ENCODE data around the gene OSBP2. TPM values are rescaled to one million over a fixed set of nuclear protein-coding genes. Genes with fewer than 3 reads are reported as not detected.

Gene OSBP2
- total and polyA plus RNA-seq, 2 experiments from 2014 or later: 2.1 to 2.9 TPM

DNA sequence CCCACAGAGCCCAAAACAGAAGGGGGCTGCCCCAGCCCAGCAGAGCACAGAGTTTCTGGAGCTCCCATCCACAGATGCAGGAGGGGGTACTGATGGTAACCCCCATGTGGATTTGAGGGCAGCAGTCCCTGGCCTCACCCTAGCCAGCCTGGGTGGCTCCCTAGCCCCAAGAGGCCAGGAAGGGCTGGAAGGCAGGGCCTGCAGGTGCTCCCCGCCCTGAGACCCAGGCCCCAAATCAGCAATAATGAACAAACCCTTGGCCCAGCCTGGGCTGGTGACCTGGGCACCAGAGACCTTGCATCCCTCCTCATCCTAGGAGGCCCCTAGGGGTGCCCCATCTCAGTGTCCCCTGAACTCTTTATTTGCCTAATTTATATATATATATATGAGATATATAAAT lies 212.3 kb downstream of the OSBP2 start:
- H3F3A ChIP-seq (replicated peaks; ENCODE audit: low read depth): no peaks in the 10 kb centered on the region
- no peaks in the 10 kb centered on the region for H3K4me1 Mint-ChIP-seq
- TF ChIP-seq ZNF114 (CRISPR knock-in tag; IDR thresholded peaks at IDR 0.05): no peak
- TF ChIP-seq, protein P1, sequence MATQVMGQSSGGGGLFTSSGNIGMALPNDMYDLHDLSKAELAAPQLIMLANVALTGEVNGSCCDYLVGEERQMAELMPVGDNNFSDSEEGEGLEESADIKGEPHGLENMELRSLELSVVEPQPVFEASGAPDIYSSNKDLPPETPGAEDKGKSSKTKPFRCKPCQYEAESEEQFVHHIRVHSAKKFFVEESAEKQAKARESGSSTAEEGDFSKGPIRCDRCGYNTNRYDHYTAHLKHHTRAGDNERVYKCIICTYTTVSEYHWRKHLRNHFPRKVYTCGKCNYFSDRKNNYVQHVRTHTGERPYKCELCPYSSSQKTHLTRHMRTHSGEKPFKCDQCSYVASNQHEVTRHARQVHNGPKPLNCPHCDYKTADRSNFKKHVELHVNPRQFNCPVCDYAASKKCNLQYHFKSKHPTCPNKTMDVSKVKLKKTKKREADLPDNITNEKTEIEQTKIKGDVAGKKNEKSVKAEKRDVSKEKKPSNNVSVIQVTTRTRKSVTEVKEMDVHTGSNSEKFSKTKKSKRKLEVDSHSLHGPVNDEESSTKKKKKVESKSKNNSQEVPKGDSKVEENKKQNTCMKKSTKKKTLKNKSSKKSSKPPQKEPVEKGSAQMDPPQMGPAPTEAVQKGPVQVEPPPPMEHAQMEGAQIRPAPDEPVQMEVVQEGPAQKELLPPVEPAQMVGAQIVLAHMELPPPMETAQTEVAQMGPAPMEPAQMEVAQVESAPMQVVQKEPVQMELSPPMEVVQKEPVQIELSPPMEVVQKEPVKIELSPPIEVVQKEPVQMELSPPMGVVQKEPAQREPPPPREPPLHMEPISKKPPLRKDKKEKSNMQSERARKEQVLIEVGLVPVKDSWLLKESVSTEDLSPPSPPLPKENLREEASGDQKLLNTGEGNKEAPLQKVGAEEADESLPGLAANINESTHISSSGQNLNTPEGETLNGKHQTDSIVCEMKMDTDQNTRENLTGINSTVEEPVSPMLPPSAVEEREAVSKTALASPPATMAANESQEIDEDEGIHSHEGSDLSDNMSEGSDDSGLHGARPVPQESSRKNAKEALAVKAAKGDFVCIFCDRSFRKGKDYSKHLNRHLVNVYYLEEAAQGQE (IDR thresholded peaks at IDR 0.05; ENCODE audit: unreplicated experiment): no peak

DNA sequence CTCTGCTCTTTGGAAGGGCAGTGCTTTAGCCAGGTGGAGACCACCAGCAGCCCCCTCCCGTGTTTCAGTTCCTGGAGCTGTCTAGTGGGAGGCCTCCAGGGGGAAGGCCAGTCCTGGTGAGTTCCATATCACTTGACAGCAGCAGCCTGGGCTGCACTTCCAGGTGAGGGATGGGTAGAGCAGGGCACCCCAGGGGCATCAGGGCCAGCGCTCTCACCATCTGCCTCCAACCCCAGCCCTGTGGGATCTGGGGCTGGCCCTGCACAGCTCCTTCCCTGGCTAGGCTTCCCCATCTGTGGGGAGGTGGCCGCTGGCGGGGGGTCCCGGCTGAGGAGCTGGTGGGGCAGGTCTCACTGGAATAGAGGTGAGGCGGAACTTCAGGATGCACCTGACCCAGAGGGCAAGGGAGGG lies 213.4 kb downstream of the OSBP2 start:
- no peak overlapping the region for H3K4me3 Mint-ChIP-seq
- H3K4me1 Mint-ChIP-seq: no peaks in the 10 kb centered on the region
- TF ChIP-seq ZNF114 (CRISPR knock-in tag; IDR thresholded peaks at IDR 0.05): no peak
- TF ChIP-seq, protein P1 (IDR thresholded peaks at IDR 0.05; ENCODE audit: unreplicated experiment): no peak
- TF ChIP-seq, protein P2, sequence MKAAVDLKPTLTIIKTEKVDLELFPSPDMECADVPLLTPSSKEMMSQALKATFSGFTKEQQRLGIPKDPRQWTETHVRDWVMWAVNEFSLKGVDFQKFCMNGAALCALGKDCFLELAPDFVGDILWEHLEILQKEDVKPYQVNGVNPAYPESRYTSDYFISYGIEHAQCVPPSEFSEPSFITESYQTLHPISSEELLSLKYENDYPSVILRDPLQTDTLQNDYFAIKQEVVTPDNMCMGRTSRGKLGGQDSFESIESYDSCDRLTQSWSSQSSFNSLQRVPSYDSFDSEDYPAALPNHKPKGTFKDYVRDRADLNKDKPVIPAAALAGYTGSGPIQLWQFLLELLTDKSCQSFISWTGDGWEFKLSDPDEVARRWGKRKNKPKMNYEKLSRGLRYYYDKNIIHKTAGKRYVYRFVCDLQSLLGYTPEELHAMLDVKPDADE (IDR thresholded peaks at IDR 0.05): no peak
- no peak for TF ChIP-seq CREB1 (CRISPR knock-in tag; IDR thresholded peaks at IDR 0.05; ENCODE audit: low read depth)
- no peak for TF ChIP-seq EZH2phosphoT487 (IDR thresholded peaks at IDR 0.05; ENCODE audit: unreplicated experiment)
- TF ChIP-seq, protein P3, sequence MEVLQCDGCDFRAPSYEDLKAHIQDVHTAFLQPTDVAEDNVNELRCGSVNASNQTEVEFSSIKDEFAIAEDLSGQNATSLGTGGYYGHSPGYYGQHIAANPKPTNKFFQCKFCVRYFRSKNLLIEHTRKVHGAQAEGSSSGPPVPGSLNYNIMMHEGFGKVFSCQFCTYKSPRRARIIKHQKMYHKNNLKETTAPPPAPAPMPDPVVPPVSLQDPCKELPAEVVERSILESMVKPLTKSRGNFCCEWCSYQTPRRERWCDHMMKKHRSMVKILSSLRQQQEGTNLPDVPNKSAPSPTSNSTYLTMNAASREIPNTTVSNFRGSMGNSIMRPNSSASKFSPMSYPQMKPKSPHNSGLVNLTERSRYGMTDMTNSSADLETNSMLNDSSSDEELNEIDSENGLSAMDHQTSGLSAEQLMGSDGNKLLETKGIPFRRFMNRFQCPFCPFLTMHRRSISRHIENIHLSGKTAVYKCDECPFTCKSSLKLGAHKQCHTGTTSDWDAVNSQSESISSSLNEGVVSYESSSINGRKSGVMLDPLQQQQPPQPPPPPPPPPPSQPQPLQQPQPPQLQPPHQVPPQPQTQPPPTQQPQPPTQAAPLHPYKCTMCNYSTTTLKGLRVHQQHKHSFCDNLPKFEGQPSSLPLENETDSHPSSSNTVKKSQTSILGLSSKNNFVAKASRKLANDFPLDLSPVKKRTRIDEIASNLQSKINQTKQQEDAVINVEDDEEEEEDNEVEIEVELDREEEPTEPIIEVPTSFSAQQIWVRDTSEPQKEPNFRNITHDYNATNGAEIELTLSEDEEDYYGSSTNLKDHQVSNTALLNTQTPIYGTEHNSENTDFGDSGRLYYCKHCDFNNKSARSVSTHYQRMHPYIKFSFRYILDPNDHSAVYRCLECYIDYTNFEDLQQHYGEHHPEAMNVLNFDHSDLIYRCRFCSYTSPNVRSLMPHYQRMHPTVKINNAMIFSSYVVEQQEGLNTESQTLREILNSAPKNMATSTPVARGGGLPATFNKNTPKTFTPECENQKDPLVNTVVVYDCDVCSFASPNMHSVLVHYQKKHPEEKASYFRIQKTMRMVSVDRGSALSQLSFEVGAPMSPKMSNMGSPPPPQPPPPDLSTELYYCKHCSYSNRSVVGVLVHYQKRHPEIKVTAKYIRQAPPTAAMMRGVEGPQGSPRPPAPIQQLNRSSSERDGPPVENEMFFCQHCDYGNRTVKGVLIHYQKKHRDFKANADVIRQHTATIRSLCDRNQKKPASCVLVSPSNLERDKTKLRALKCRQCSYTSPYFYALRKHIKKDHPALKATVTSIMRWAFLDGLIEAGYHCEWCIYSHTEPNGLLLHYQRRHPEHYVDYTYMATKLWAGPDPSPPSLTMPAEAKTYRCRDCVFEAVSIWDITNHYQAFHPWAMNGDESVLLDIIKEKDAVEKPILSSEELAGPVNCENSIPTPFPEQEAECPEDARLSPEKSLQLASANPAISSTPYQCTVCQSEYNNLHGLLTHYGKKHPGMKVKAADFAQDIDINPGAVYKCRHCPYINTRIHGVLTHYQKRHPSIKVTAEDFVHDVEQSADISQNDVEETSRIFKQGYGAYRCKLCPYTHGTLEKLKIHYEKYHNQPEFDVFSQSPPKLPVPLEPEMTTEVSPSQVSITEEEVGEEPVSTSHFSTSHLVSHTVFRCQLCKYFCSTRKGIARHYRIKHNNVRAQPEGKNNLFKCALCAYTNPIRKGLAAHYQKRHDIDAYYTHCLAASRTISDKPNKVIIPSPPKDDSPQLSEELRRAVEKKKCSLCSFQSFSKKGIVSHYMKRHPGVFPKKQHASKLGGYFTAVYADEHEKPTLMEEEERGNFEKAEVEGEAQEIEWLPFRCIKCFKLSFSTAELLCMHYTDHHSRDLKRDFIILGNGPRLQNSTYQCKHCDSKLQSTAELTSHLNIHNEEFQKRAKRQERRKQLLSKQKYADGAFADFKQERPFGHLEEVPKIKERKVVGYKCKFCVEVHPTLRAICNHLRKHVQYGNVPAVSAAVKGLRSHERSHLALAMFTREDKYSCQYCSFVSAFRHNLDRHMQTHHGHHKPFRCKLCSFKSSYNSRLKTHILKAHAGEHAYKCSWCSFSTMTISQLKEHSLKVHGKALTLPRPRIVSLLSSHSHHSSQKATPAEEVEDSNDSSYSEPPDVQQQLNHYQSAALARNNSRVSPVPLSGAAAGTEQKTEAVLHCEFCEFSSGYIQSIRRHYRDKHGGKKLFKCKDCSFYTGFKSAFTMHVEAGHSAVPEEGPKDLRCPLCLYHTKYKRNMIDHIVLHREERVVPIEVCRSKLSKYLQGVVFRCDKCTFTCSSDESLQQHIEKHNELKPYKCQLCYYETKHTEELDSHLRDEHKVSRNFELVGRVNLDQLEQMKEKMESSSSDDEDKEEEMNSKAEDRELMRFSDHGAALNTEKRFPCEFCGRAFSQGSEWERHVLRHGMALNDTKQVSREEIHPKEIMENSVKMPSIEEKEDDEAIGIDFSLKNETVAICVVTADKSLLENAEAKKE (CRISPR knock-in tag; IDR thresholded peaks at IDR 0.05): no peak
- TF ChIP-seq ZNF331 (CRISPR knock-in tag; IDR thresholded peaks at IDR 0.05; ENCODE audit: low read depth): no peak

More for the DNA sequence above, 212.3 kb downstream of the OSBP2 start:
- no peak for ATAC-seq
- DNase-seq (ENCODE audit: low spot score): no peak
- H3K36me3 Mint-ChIP-seq (ENCODE audit: low read depth): peaks cover 40% of the 10 kb centered on the region
- Histone ChIP-seq H3K79me2 (replicated peaks; ENCODE audit: insufficient read depth) (no peaks in the 10 kb centered on the region), H3K27me3 (ENCODE audit: insufficient read depth) (no peaks in the 10 kb centered on the region), H3K4me2 (no peak overlapping the region), H3K27ac (ENCODE audit: low read depth) (no peak overlapping the region), H3K4me1 (ENCODE audit: insufficient read depth) (no peaks in the 10 kb centered on the region), H3K36me3 (ENCODE audit: insufficient read depth) (peaks cover 28% of the 10 kb centered on the region), H3K9me2 (ENCODE audit: insufficient read depth) (no peaks in the 10 kb centered on the region), H2AFZ (no peak overlapping the region), H3K4me3 (no peak overlapping the region), H4K20me1 (replicated peaks; ENCODE audit: insufficient read depth) (no peaks in the 10 kb centered on the region)
- no peak overlapping the region for H3K4me3 Mint-ChIP-seq
- H3K27me3 Mint-ChIP-seq (ENCODE audit: insufficient read depth, low read depth, poor library complexity): peaks cover 2% of the 10 kb centered on the region
- no peak overlapping the region for H3K27ac Mint-ChIP-seq
- no peaks in the 10 kb centered on the region for H3K9me3 Mint-ChIP-seq

More for the DNA sequence above, 213.4 kb downstream of the OSBP2 start:
- Histone ChIP-seq H3K4me1 (ENCODE audit: insufficient read depth) (no peaks in the 10 kb centered on the region), H3K27ac (ENCODE audit: low read depth) (no peak overlapping the region), H2AFZ (no peak overlapping the region), H3K79me2 (replicated peaks; ENCODE audit: insufficient read depth) (no peaks in the 10 kb centered on the region), H3K4me3 (no peak overlapping the region), H3K36me3 (ENCODE audit: insufficient read depth) (peaks cover 28% of the 10 kb centered on the region), H3K27me3 (ENCODE audit: insufficient read depth) (no peaks in the 10 kb centered on the region), H3F3A (replicated peaks; ENCODE audit: low read depth) (no peaks in the 10 kb centered on the region), H3K4me2 (no peak overlapping the region), H3K9me2 (ENCODE audit: insufficient read depth) (no peaks in the 10 kb centered on the region), H4K20me1 (replicated peaks; ENCODE audit: insufficient read depth) (no peaks in the 10 kb centered on the region; the same call in 1 of the 2 replicates)
- DNase-seq (ENCODE audit: low spot score) (no peak), ATAC-seq (no peak)
- Mint-ChIP-seq H3K27me3 (ENCODE audit: insufficient read depth, low read depth, poor library complexity) (peaks cover 2% of the 10 kb centered on the region), H3K36me3 (ENCODE audit: low read depth) (peaks cover 29% of the 10 kb centered on the region), H3K9me3 (no peaks in the 10 kb centered on the region), H3K27ac (no peak overlapping the region)
